Lung (tissue), 12 donors: ENCODE measurements around the gene PRSS1. TPM values are rescaled to one million over a fixed set of nuclear protein-coding genes. Genes with fewer than 3 reads are reported as not detected.
"Not testable (repeated sequence)": the region's sequence is repeated elsewhere in the genome, so short reads cannot be mapped to it uniquely, and the experiment has no call there.

Source experiments
- ATAC-seq: fragments of 200-7000 bp; cut with Tn5 transposase; one replicate; pipeline ENCODE4 v1.9.1; 2020; ENCODE audit warnings: moderate number of reproducible peaks; ENCODE audit not compliant: insufficient read depth, low FRiP score
- DNase-seq, 3 donors: peaks; one replicate each; pipeline ENCODE4 v3.0.0-alpha.2; 2013 to 2017
- H3K27ac ChIP-seq, 2 donors: one replicate each; pipeline ENCODE4 v1.5.1; 2013; ENCODE audit warnings: mild to moderate bottlenecking in 2 of 2, moderate library complexity in 2 of 2, control low read depth in 1 of 2, inconsistent platforms in 1 of 2, low read depth in 1 of 2, low read length in 1 of 2
- H3K27me3 ChIP-seq, 3 donors: one replicate each; pipeline ENCODE4 v1.5.1; 2013; ENCODE audit warnings: low read length in 2 of 3; ENCODE audit not compliant: control insufficient read depth in 3 of 3, insufficient read depth in 3 of 3
- H3K36me3 ChIP-seq, 4 donors: one replicate each; pipeline ENCODE4 v1.5.1; 2013; ENCODE audit warnings: low read length in 4 of 4, mild to moderate bottlenecking in 1 of 4, moderate library complexity in 1 of 4; ENCODE audit not compliant: control insufficient read depth in 4 of 4, insufficient read depth in 4 of 4
- H3K4me1 ChIP-seq, 5 donors: one replicate each; pipeline ENCODE4 v1.5.1; 2013; ENCODE audit warnings: low read length in 5 of 5, mild to moderate bottlenecking in 2 of 5, moderate library complexity in 1 of 5; ENCODE audit not compliant: control insufficient read depth in 5 of 5, insufficient read depth in 5 of 5
- H3K4me3 ChIP-seq: one replicate; pipeline ENCODE4 v1.5.1; 2013; ENCODE audit warnings: mild to moderate bottlenecking, control low read depth, moderate library complexity
- H3K9ac ChIP-seq, 2 donors: one replicate each; pipeline ENCODE4 v1.5.1; 2013; ENCODE audit warnings: low read length in 2 of 2, control low read depth in 1 of 2; ENCODE audit not compliant: insufficient read depth in 1 of 2
- H3K9me3 ChIP-seq, 4 donors: one replicate each; pipeline ENCODE4 v1.5.1; 2013; ENCODE audit warnings: low read length in 3 of 4, mild to moderate bottlenecking in 1 of 4, moderate library complexity in 1 of 4; ENCODE audit not compliant: control insufficient read depth in 4 of 4, insufficient read depth in 3 of 4
- CTCF ChIP-seq: IDR thresholded peaks from 2 replicates; pipeline ENCODE4 v1.5.1; 2012; ENCODE audit warnings: mild to moderate bottlenecking; ENCODE audit errors: control extremely low read depth, extremely low read depth
- WGBS, 2 donors: extraction: QIAGEN DNeasy Blood & Tissue Kit; methylation state at CpG; one replicate each; pipeline ENCODE4 v1.1.7; 2013; 5-methylcytosine and 5-hydroxymethylcytosine counted together
- polyA plus RNA-seq, 2 donors: library from polyadenylated mRNA; stranded (reverse); fragments of 200-250 nt; gene quantifications; one replicate each; pipeline ENCODE4 v1.2.1, GENCODE V29; 2013
- total RNA-seq, 2 donors: library from RNA; depleted of rRNA in 1 of 2; stranded (reverse); fragments of >200 nt in 1 of 2; gene quantifications; one replicate each; pipeline ENCODE4 v1.2.1, GENCODE V29; 2014 to 2021
- donor health status: control.
- donor health status: control.
- donor health status: Bipolar disorder and iron deficiency.
- donor health status: healthy.
- donor health status: DM: yes; HTN: yes; CAD: no.

Gene PRSS1
- total and polyA plus RNA-seq, 4 donors, result 0.41 to 16.8 (median 1.1) TPM; not detected in 1

GRCh38 chr7:142752376-142753225, 3.3 kb downstream of the PRSS1 start:
- Histone ChIP-seq H3K36me3 (no peaks in the 10 kb centered on the region), H3K4me3 (no peak overlapping the region), H3K27ac (no peak overlapping the region), H3K9ac (no peak overlapping the region), H3K9me3 (peaks cover 0 to 2% (median 0%) of the 10 kb centered on the region in 4 donors), H3K27me3 (no peaks in the 10 kb centered on the region), H3K4me1 (no peaks in the 10 kb centered on the region)
- no peak for DNase-seq
- WGBS, 2 donors, result 63 to 68% methylated on average over 3 of the region's 3 CpGs
- no peak for TF ChIP-seq CTCF
- no peak for ATAC-seq

GRCh38 chr7:142753366-142753765, 4.1 kb downstream of the PRSS1 start:
- TF ChIP-seq CTCF, result no peak
- no peaks in the 10 kb centered on the region for H3K27me3 ChIP-seq
- no peak overlapping the region for H3K27ac ChIP-seq
- peaks cover 0 to 2% (median 0%) of the 10 kb centered on the region in 4 donors for H3K9me3 ChIP-seq
- WGBS, 2 donors, result 49 to 59% methylated on average over 8 of the region's 8 CpGs
- DNase-seq (no peak), ATAC-seq (no peak)
- H3K4me3 ChIP-seq, result no peak overlapping the region
- no peaks in the 10 kb centered on the region for H3K4me1 ChIP-seq
- no peak overlapping the region for H3K9ac ChIP-seq
- H3K36me3 ChIP-seq, result no peaks in the 10 kb centered on the region

GRCh38 chr7:142753925-142754491, 4.7 kb downstream of the PRSS1 start:
- H3K36me3 ChIP-seq, H3K9me3 ChIP-seq, DNase-seq, ATAC-seq, H3K27ac ChIP-seq, H3K4me1 ChIP-seq, H3K9ac ChIP-seq, H3K4me3 ChIP-seq, H3K27me3 ChIP-seq: not testable (repeated sequence)
- WGBS, 2 donors, result 60 to 71% methylated on average over 5 of the region's 5 CpGs
